IPS DF 19.7 (cell line): ENCODE measurements around the gene LRRC4C.
"Not testable (repeated sequence)": the region's sequence is repeated elsewhere in the genome, so short reads cannot be mapped to it uniquely, and the experiment has no call there.

Experiments used
- DNase-seq: peaks from one replicate; pipeline ENCODE4 v3.0.0-alpha.2; 2013; ENCODE audit warnings: low read depth, low spot score

Gene LRRC4C

DNA sequence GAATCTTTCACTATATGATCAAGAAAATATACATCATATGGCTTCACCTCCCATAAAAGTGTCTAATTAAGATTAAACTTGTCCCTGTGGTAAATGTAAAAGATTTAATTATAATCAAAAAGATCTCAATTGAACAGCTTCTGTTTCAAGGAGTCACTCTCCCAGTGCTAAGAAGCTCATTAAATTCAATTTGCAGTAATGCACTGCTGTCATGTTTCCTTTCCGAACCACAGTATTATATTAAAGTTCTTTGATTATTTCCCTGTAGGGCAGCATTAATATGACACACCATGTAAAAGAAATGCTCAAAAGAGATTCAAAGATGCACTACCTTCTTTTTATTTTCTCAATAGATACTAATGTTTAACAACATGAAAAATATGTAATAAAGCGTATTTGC is 758.4 kb downstream of the LRRC4C start:
- DNase-seq, result no peak

GRCh38 chr11:40689823-40690222 is 769.6 kb downstream of the LRRC4C start:
- DNase-seq, result no peak

DNA sequence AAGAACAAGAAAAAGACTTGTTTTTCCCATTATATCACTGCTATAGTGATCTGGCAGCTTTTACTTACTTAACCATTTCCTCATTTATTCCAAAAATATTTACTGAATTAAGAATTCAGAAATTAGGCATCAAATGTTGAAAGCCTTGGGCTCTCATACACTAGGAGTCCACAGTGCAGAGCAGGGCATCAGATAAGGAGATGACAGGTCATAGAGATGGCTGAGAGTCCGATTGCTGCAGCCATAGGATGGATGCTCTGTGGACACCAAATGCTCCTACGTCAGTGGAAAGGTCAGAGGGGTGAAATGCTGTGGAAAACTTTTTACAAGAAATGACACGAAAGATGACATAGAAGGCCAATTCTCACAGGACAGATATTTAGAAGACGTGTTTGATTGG is 771.1 kb downstream of the LRRC4C start:
- no peak for DNase-seq

DNA sequence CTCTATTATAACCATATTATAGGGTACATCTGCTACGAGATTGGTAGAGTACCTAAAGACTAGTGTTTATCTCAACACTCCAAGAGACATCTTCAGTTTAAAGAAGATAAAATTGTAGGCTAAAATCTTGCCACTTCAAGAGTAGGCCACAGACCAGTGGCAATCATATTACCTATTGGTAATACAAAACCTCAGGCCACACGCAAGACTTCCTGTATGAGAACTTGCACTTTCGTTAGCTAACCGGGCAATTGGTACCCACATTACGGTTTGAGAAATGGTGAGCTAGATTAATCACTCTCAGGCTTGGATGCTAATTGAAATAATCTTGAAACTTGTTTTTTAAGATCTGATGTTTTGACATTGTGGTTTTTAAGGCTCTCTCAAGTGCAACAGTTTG is 772.7 kb downstream of the LRRC4C start:
- no peak for DNase-seq

DNA sequence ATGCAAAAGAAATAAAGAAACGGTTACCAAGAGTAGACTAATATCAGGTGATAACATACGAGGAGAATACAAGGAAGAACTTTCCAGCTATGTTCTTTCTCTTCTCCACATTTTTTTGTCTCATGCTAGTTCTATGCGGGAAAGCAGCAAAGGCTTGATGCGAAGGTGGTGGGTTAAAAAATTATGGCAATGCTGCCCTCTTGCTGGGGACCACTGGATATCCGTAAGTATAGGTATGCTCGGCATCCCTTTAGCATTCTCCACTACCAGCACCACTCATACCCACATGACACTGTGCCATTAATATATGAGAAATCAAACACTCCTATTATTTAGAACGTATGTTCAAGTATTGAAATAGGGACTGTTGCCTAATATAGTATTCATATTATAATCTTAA is 776.4 kb downstream of the LRRC4C start:
- DNase-seq, result no peak

GRCh38 chr11:40679276-40679675 is 780.2 kb downstream of the LRRC4C start:
- DNase-seq, result peak; percentile 38

GRCh38 chr11:40647295-40647694 is 812.2 kb downstream of the LRRC4C start:
- DNase-seq, result no peak

DNA sequence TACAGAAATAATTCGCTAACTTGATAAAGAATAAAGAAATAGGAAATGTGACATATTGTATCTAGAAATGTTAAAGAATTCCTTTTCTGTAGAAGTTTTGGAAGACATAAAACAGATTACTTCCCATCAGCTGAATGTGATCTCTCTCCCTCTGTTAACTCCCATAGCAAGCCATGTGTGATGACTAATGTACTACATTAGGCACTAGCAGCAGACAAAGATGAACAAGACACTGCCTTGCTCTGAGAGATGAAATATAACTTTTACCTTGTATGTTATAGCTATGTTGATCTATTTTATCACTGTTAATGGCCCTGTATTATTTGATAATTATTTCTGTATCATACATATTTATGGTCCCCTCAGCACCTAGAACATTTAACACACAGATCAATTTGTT is 817.2 kb downstream of the LRRC4C start:
- no peak for DNase-seq

DNA sequence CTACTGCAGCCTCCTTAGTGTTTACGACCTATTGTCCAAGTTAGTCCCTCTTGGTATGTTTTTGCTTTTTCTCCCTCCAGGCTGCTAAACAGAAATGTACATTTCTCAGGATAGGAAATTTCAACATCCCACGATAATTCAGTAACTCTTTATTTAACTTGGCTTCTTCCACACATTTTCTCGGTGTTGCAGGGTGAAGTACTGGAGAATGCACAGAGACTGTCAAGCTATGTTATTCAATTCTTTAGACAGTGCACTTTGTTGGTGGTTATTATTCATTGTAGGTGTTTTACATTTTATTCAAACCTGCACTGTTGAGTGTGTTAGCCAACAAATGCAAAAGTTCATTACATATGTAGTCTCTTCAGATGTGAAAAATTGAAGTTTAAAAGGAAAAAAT is 839.8 kb downstream of the LRRC4C start:
- DNase-seq, result no peak

- no peak for DNase-seq
Measured at GRCh38 chr11:40606800-40607199, 852.7 kb downstream of the LRRC4C start.

DNA sequence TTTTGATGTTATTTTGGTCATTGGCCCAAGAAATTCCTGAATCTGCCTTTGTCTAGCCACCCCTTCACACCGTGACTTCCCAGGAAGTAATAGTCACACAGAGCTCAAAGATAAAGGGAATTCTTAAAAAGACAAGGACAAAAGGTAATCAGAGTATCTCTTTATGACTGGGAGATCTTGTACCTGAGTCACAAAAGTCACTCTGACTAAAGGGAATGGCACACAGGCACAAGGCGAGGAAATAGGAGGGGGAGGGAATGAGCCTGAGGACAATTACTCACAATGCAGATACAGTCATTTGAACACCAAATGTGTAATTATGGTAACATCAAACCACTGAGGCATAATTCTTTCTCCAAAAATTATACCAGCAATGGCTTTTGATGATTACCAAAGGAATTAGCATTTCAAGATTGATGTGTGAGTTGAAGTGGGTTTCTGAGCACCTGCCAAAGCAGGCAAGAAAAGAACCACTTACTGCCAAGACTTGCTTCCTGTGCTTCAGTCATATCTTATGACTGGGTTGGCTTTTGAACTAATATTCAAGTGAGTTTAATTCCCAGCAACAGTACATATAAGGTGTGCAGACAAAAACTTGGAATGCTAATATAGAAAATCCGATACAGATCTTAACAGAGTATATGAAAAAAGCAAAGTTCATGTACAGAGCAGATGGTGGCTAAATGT is 856.4 kb downstream of the LRRC4C start:
- no peak for DNase-seq

- no peak for DNase-seq
Measured at GRCh38 chr11:40597546-40598113, 861.8 kb downstream of the LRRC4C start.

GRCh38 chr11:40573254-40573891 is 886.1 kb downstream of the LRRC4C start:
- DNase-seq, result no peak

DNA sequence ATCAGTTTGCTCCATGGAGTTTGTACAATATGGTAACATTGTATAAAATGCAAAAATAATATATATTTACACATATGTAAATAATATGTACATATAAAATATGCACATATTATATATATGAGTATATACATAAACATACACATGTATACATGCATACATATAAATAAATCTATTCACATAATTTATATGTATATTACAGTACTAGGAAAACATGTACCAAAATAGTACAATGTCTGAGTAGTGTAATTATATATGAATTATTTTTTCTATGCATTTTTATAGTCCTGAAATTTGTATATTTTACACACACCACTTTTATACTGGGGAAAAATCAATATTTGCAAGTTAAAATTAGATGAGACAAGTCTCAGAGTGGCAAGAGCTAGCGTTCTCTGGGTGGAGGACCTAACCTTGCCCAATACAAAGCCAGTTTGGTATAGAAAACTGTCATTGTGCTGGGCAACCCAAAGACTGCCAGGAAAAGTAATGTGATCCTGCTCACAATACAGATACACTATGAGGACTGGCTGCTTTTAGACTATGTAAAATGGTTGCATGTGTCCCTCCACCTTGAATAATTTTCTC is 889.4 kb downstream of the LRRC4C start:
- no peak for DNase-seq

DNA sequence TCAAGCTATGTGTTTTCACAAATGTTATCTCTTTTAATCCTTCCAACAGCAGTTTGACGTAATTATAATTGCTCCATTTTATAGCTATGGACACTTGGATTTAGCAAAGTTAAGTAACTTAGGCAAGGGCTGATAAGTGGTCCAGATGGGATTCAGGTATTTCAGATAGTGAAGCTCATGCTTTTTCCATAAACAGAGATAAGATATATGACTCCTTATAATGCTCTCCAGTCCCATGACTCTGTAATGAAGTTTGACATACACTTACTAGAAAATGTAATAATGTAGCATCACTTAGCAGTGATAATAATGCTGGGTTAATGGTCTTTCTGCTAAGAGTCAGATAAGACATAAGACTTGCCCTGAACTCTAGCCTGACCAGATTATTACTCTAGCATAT is 892.1 kb downstream of the LRRC4C start:
- no peak for DNase-seq

DNA sequence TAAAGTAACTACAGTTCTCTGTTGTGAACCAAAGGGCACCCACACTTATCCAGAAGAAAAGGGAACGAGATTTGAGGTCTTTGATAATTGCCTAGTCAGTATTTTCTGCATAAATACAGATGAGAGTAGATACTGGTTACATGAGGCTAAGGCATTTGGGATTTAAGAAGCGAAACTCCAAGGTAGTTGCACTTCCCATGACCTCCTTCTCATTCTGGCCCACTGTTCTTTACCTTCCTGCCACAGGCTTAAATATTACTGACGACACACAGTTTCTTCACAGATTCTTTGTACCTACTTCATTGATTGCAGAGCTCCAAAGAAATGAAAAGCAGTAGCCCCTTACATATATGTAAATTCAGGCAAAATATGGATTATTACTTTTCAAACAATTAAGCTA is 915.3 kb downstream of the LRRC4C start:
- DNase-seq, result no peak

DNA sequence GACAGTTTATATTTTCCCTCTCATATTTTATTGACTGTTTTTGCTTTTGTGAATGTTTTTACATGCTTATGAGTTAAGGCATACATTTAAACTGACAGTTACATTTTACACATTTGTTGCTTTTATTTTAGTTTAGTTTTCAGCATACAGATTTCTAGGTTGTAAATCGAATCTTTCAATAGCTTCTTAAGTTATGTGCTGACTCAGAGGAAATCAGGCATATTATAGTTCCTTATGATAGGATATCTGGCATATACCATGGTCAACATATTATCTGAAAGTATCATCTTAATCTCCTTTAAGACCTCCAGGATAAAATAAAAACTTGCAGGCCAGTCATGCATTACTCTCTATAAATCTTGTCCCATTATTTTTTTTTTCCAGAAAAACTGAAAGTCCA is 916.6 kb downstream of the LRRC4C start:
- DNase-seq, result no peak

GRCh38 chr11:40537734-40538133 is 921.7 kb downstream of the LRRC4C start:
- DNase-seq, result no peak

GRCh38 chr11:40522080-40522479 is 937.4 kb downstream of the LRRC4C start:
- DNase-seq, result not testable (repeated sequence)

DNA sequence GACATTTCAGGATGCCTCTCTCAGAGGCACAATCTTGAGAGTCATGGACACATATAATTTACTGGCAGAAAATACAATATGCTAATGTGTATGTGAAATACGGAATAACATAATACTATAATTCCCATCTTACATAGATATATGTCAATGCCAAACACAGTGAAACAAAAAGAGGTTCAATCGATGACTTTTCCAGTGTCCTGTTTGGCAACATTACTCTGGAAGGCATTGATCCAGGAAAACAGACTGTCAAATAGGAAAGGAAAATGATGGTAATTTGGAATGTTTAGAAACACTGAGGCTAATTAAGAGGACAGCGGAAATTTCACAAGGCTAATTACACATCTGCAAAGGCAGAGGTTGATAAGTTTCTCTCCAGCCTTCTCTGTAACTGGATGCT is 942.3 kb downstream of the LRRC4C start:
- DNase-seq, result no peak

- no peak for DNase-seq
Measured at GRCh38 chr11:40514124-40514523, 945.3 kb downstream of the LRRC4C start.

- no peak for DNase-seq
Measured at GRCh38 chr11:40513281-40513680, 946.2 kb downstream of the LRRC4C start.

GRCh38 chr11:40508303-40508702 is 951.1 kb downstream of the LRRC4C start:
- no peak for DNase-seq
